KOPT-K1 (cell line): ENCODE data around the gene S1PR2.

Experiments used
- H3K27ac ChIP-seq: fragments of 200-600 bp; sonication (generic); 2 replicates; pipeline ENCODE4 v1.5.1; 2016; ENCODE audit warnings: antibody characterized with exemption, mild to moderate bottlenecking, low read depth, low read length; ENCODE audit not compliant: poor library complexity, severe bottlenecking
- H3K36me3 ChIP-seq: fragments of 200-600 bp; sonication (generic); 2 replicates; pipeline ENCODE4 v1.5.1; 2017; ENCODE audit warnings: antibody characterized with exemption, mild to moderate bottlenecking, low read length, moderate library complexity; ENCODE audit not compliant: insufficient read depth
- H3K9me3 ChIP-seq: fragments of 200-600 bp; sonication (generic); 2 replicates; pipeline ENCODE4 v1.5.1; 2017; ENCODE audit warnings: antibody characterized with exemption, low read length, mild to moderate bottlenecking; ENCODE audit not compliant: insufficient read depth, poor library complexity, severe bottlenecking

Gene S1PR2, protein sequence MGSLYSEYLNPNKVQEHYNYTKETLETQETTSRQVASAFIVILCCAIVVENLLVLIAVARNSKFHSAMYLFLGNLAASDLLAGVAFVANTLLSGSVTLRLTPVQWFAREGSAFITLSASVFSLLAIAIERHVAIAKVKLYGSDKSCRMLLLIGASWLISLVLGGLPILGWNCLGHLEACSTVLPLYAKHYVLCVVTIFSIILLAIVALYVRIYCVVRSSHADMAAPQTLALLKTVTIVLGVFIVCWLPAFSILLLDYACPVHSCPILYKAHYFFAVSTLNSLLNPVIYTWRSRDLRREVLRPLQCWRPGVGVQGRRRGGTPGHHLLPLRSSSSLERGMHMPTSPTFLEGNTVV

DNA sequence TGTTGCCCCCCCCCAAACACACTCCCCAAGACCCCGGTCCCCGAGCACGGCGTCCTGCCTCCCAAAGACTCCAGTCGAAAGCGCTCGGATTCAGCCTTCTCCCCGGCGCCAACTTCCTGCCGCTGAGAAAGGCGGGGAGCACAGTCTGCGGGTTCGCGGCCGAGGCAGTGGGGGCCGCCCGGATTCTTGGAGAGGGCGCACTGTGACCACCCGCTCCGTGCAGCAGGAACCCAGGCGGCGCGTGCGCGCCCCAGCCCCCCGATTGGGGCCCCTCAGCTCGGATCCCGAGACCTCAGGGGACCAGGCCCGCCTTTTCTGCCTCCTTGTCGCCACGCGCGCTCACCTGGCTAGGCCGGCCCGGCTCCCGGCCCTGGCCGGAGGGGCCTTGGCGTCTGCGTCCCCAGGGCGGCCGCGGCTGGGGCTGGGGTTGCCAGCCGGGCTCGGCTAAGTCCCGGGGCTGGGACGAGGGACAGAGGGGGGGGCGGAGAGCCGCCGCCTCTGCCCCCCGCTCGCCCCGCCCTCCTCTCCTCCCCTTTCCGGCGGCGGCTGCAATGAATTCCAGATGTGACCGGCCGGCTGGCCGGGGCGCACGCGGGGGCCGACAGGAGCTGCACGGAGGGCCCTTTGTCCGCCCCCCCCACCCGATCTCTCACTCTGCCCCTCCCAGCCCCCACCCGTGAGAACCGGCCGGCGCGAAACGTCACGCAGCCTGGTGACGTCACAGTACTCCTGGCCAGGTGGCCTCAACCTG is at the start of gene S1PR2:
TSS of gene S1PR2 (minus strand) at position 471 of the 751 bp plus-strand sequence. CDS start 6,426 bp downstream, outside the sequence.
- H3K27ac ChIP-seq = peak within 1 kb of the TSS; percentile 42

DNA sequence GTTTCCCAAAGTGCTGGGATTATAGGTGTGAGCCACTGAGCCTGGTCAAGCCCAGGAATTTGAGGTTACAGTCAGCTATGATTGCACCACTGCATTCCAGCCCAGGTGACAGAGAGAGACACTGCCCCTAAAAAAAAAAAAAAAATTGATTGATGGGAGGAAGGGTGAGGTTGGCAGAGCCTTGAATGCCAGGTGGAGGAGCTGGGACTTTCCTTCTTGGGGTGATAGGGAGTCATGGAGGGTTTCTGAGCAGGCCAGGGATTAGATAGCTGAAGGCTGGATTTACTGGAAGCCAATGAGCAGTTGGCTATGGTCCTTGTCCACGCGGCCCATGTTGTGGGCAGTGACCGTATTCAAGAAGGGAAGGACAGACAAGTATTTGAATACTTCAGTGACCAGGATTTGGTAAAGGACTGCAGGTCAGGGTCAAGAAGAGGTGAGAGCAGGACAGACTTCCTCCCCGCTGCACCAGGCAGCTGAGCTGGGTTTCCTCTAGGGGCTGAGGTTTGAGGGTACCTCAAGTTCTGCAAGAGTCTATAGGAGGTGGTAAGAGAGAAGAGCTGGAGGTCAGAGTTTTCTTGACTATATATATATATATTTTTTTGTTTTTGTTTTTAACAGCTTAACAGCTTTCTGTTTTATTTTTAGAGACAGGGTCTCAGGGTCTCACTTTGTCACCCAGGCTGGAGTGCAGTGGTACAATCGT is 48.8 kb upstream of the S1PR2 start:
- H3K9me3 ChIP-seq = no peaks in the 10 kb centered on the region

More for the DNA sequence above, at the start of gene S1PR2:
- no peaks in the 10 kb centered on the region for H3K36me3 ChIP-seq
- H3K9me3 ChIP-seq = no peaks in the 10 kb centered on the region

DNA sequence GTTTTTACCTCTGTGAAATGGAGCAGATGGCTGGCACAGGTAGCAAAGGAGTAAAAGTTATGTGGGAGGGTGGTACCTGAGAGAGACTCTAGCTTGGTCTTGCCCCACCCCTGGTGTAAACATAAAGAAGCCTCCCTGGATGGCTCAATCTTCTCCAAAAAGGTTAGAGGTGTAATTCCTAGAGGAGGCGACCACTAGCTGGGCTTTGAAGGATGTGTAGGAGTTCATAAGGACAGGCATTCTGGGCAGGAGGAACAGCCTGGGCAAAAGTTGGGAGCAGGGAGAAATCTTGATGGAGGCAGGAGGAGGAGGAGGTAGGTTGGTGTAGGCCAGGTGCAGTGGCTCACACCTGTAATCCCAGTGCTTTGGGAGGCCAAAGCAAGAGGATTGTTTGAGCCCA is 47.8 kb upstream of the S1PR2 start:
- no peaks in the 10 kb centered on the region for H3K36me3 ChIP-seq
- H3K9me3 ChIP-seq = no peaks in the 10 kb centered on the region

More for the DNA sequence above, 48.8 kb upstream of the S1PR2 start:
- no peak overlapping the region for H3K27ac ChIP-seq
- H3K36me3 ChIP-seq = no peaks in the 10 kb centered on the region

DNA sequence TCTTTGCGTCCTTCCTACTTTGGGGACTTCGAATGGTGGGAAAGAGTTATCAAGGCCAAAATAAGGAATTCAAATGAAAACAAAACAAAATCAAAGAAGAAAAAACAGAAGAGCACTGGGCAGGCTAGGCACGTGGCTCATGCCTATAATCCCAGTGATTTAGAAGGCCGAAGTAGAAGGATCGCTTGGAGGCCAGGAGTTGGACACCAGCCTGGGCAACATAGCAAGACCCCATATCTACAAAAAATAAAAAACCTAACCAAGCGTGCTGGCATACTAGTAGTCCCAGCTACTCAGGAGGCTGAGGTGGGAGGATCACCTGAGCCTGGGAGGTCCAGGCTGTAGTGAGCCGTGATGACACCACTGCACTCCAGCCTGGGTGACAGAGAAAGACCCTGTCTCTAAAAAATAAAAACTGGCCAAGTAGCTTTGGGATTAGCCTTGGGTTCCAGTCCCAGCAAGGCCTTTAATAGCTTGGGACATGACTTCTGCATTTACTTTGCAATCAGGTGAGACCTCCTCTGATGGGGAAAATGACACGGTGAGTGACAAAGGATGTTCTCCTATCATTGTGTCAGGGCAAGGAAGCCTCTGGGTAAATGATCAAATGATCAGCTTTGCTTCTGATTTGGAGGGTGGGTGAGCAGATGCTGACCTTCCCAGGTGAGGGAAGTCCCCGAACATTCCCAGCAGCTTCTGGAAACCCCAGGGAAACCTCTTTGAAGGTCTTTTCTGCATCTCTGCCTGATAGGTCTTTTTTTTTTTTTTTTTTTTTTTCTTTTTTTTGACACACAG is 46.9 kb upstream of the S1PR2 start:
- H3K36me3 ChIP-seq = no peaks in the 10 kb centered on the region
- no peak overlapping the region for H3K27ac ChIP-seq
- H3K9me3 ChIP-seq = no peaks in the 10 kb centered on the region

More for the DNA sequence above, 47.8 kb upstream of the S1PR2 start:
- H3K27ac ChIP-seq = no peak overlapping the region

DNA sequence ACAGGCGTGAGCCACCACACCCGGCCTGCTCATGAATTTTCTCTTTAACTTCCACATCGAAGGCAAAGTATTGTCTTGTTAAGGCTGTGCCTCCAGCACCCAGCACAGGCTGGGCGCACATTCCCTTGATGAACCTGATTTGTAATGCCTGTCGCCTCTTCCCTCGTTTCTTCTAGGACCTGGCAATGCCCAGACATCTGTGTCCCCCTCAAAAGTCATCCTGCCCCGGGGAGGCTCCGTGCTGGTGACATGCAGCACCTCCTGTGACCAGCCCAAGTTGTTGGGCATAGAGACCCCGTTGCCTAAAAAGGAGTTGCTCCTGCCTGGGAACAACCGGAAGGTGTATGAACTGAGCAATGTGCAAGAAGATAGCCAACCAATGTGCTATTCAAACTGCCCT is 43.5 kb upstream of the S1PR2 start:
- no peaks in the 10 kb centered on the region for H3K36me3 ChIP-seq
- H3K9me3 ChIP-seq = no peaks in the 10 kb centered on the region
- H3K27ac ChIP-seq = no peak overlapping the region

DNA sequence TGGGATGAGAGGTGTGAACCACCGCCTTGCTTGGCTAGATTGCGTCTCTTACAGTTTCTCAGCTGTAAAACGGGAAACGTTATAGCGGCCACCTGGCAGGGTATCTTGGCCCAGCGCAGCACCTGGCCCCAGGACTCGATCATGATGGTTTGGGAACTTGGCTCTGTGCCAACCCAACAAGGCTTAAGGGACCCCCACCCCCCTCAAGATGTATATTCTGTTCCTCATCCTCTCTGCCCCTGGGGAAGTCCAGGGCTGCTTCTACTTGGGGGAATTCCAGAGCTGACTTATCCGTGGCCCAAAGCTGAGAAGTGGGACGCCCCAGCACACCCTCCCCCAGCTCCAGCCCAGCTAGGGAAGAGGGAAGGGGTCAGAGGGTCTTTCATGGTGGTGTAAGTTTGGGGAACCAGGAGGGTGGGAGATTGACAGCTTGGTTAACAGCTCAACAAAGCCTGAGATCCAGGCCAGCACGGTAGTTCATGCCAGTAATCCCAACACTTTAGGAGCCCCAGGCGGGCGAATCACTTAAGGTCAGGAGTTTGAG is 40.5 kb upstream of the S1PR2 start:
- H3K36me3 ChIP-seq = no peaks in the 10 kb centered on the region
- H3K27ac ChIP-seq = no peak overlapping the region
- H3K9me3 ChIP-seq = no peaks in the 10 kb centered on the region

DNA sequence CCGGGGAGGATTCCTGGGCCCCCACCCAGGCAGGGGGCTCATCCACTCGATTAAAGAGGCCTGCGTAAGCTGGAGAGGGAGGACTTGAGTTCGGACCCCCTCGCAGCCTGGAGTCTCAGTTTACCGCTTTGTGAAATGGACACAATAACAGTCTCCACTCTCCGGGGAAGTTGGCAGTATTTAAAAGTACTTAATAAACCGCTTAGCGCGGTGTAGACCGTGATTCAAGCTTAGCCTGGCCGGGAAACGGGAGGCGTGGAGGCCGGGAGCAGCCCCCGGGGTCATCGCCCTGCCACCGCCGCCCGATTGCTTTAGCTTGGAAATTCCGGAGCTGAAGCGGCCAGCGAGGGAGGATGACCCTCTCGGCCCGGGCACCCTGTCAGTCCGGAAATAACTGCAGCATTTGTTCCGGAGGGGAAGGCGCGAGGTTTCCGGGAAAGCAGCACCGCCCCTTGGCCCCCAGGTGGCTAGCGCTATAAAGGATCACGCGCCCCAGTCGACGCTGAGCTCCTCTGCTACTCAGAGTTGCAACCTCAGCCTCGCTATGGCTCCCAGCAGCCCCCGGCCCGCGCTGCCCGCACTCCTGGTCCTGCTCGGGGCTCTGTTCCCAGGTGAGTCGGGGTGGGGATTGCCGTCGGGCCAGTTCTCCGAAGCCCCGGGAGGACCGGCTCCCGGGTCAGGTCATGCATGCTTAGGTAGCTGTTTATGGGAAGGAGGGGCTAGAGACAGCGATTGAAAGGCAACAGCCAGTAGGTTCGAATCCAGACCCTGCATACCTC is 39.7 kb upstream of the S1PR2 start, which contains the start of gene ICAM1:
TSS of gene ICAM1 (plus strand) at position 505 of the 779 bp plus-strand sequence. CDS start at position 545, 40 bp downstream.
- Histone ChIP-seq H3K36me3 (no peaks in the 10 kb centered on the region), H3K27ac (peak within 1 kb of the TSS; percentile 45), H3K9me3 (no peaks in the 10 kb centered on the region)

DNA sequence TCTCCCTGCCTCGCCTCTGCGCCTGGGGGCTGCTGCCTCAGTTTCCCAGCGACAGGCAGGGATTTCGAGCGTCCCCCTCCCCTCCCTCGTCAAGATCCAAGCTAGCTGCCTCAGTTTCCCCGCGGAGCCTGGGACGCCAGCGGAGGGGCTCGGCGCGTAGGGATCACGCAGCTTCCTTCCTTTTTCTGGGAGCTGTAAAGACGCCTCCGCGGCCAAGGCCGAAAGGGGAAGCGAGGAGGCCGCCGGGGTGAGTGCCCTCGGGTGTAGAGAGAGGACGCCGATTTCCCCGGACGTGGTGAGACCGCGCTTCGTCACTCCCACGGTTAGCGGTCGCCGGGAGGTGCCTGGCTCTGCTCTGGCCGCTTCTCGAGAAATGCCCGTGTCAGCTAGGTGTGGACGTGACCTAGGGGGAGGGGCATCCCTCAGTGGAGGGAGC is 39.1 kb upstream of the S1PR2 start:
- no peaks in the 10 kb centered on the region for H3K9me3 ChIP-seq
- H3K36me3 ChIP-seq = no peaks in the 10 kb centered on the region
- H3K27ac ChIP-seq = peak overlapping the region; percentile 45

DNA sequence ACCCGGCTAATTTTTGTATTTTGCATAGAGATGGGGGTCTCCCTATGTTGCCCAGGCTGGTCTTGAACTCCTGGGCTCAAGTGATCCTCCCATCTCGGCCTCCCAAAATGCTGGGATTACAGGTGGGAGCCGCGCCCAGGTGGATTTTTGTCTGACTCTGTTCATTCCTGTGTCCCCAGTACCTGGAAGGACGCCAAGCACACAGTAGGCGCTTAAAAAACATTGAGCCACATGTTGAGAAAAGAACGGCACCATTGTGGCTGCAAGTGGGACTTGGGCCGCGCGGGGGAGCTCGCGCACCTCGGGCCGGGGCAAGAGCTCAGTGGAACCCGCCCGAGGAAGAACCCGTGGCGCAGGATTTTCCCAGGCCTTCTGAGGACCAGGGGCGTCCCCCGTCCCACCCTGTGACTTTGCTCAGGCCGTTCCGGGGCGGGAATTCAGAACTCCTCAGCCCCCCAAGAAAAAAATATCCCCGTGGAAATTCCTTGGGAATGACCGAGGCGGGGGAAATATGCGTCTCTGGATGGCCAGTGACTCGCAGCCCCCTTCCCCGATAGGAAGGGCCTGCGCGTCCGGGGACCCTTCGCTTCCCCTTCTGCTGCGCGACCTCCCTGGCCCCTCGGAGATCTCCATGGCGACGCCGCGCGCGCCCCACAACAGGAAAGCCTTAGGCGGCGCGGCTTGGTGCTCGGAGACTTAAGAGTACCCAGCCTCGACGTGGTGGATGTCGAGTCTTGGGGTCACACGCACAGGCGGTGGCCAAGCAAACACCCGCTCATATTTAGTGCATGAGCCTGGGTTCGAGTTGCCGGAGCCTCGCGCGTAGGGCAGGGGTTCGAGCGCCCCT is 38.4 kb upstream of the S1PR2 start:
- H3K27ac ChIP-seq = no peak overlapping the region
- H3K9me3 ChIP-seq = no peaks in the 10 kb centered on the region

DNA sequence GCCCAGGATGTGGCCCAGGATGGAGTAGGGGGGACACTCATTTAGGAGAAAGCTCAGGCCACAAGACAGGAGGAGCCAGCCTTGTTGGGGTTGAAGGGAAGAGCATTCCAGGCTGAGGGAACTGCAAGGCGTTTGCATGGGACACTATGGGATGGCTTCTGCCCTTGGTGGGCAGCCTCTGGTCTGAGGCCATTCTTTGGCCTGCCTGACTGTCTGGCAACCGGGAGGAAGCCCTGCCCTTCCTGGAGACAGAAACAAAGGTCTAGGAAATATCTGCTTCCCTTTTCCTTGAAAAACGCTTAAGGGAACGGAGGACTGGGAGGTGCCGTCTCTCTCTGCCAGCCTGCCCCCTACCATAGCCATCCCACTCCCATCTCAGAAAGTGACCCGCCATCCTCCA is 36.9 kb upstream of the S1PR2 start:
- Histone ChIP-seq H3K9me3 (no peaks in the 10 kb centered on the region), H3K27ac (no peak overlapping the region), H3K36me3 (no peaks in the 10 kb centered on the region)

More for the DNA sequence above, 38.4 kb upstream of the S1PR2 start:
- no peaks in the 10 kb centered on the region for H3K36me3 ChIP-seq

DNA sequence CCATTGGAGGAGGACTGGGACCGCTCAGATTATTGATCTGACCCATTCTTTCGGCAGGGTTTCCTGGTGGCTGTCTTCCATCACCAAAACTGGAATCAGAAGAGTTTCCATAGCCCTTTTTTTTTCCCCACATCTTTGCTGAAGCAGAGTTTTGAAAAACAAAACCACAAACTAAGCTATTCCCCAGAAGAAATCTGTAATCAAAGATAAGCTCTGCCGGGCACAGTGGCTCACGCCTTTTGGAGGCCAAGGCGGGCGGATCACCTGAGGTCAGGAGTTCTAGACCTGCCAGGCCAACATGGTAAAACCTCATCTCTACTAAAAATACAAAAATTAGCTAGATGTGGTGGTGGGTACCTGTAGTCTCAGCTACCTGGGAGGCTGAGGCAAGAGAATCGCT is 35.6 kb upstream of the S1PR2 start:
- Histone ChIP-seq H3K36me3 (no peaks in the 10 kb centered on the region), H3K9me3 (no peaks in the 10 kb centered on the region), H3K27ac (no peak overlapping the region)

DNA sequence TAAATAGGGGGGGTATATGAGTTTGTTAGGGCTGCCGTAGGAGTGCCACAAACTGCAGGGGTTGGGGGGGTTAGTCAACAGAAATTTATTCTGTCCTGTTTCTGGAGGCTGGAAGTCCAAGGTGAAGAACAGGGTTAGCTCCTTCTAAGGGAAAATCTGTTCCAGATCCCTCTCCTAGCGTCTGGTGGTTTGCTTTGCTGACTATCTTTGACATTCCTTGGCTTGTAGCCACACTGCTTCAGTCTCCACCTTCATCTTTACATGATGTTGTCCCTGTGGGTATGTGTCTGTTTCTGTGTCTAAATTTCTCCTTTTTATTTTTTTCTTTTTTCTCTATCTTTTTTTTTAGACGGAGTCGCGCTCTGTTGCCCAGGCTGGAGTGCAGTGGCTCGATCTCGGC is 31.6 kb upstream of the S1PR2 start:
- no peaks in the 10 kb centered on the region for H3K9me3 ChIP-seq
- H3K36me3 ChIP-seq = peaks cover 23% of the 10 kb centered on the region
- no peak overlapping the region for H3K27ac ChIP-seq

DNA sequence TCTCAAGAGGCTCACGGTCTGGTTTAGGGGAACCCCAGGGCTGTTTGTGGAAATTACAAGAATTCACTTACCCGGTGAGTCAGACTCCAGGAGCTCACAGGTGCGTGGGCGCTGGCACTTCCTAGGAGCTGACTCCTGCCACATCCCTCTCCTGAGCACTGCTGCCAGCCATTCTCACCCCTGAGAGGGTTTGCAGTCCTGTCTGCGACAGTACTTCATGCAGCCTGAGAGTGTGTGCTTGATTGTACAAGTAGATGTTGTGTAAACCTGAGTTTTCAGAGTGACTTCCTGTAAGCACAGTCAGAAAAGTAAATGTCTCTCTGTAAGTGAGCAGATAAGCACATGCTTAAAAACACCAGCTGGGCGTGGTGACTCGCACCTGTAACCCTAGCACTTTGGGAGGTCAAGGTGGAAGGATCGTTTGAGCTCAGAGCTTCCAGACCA is 29.0 kb upstream of the S1PR2 start:
- no peak overlapping the region for H3K27ac ChIP-seq
- peaks cover 48% of the 10 kb centered on the region for H3K36me3 ChIP-seq
- H3K9me3 ChIP-seq = no peaks in the 10 kb centered on the region
